GM21447 (cell line): ENCODE measurements around the gene LBX2.

Experiments
- ATAC-seq: cut with Tn5 transposase; IDR thresholded peaks from one replicate; pipeline ENCODE4 v1.9.1; 2021; ENCODE audit not compliant: unreplicated experiment

Gene LBX2

GRCh38 chr2:74526649-74527230 is 27.3 kb upstream of the LBX2 start:
- ATAC-seq = no peak

- ATAC-seq = no peak
These were observed 26.6 kb upstream of the LBX2 start, which contains the start of gene DQX1 for GRCh38 chr2:74525717-74526648. Gene DQX1 (minus strand): TSS chr2:74526231. CDS start chr2:74525729, 502 bp downstream.

GRCh38 chr2:74524955-74525716 is 25.7 kb upstream of the LBX2 start:
- no peak for ATAC-seq

GRCh38 chr2:74524005-74524404 is 24.6 kb upstream of the LBX2 start:
- ATAC-seq = no peak

GRCh38 chr2:74522516-74522915 is 23.1 kb upstream of the LBX2 start:
- ATAC-seq = no peak

DNA sequence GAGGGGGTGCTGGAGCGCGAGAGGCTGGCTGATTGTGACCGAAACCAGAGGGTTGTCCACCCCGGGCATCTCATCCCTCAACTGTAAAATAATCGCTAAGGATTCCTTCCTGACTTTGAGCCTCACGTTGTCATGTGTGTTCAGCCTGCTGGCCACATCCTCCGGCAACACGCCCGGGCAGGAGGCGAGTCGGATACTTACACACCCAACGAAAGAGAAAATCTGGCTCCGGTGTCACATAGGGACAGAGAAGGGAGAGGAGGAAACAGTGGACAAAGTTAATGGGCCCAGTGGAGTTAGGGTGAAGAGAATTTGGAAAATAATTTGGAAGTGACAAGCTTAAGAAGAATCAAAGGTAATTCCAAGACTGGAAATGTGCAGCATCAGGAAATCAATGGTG is 17.2 kb upstream of the LBX2 start:
- ATAC-seq = no peak

GRCh38 chr2:74515981-74516633 is 16.7 kb upstream of the LBX2 start:
- no peak for ATAC-seq

DNA sequence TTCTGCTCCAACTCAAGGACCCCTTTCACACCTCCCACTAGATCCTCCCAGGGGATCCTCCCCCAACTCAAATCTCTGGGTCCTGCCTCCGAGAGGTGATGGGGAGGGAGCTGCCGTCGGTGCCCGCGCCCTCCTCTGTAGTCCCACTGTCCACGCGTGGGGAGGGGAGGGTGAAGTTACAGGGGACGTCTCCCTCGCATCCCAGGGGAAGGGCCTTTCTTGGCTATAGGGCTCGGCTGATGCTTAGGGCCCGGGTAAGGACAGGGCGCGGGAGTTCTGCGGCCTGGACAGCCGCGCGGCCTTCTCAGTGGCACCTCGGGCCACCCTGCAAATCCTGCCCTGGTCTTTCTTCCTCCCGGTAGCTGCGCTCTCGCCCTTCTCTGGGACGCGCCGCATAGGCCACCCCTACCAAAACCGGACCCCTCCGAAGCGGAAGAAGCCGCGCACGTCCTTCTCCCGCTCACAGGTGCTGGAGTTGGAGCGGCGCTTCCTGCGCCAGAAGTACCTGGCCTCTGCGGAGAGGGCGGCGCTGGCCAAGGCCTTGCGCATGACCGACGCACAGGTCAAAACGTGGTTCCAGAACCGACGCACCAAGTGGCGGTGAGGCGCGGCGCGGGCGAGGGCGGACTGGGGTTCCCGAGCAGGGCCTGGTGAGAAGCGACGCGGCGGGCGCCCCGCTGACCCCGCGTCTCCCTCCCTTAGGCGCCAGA is 16.0 kb upstream of the LBX2 start:
- no peak for ATAC-seq

DNA sequence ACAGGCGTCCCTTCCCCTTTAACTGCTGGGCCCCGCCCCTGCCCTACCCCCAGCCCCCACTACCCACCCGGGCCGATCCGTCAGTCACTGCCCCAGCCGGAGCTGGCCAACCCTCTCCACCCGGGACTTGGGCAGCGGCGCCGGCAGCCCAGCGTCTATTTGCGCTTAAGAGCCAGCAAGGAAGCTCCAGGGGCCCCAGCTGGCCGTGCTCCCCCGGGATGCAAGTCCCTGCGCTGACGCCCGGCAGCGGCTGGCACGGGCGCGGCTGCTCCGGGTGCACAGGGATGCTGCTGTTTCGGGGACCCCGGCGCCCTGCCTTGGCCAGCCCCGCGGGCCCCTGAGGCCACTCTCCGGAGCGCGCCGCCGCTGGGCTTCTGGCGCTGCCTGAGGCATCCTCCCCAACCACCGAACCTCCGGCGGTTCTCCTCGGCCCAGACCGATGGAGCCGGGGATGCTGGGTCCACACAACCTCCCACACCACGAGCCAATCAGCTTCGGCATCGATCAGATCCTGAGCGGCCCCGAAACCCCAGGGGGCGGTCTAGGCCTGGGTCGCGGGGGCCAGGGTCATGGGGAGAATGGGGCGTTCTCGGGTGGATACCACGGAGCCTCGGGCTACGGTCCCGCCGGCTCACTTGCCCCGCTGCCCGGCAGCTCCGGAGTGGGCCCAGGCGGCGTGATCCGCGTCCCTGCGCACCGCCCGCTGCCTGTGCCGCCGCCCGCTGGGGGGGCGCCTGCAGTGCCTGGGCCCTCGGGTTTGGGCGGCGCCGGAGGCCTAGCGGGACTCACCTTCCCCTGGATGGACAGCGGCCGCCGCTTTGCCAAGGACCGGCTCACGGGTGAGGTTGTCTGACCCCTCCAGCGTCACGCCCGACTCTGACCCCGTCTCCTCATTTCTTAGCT is 15.2 kb upstream of the LBX2 start, which contains the start of gene TLX2:
Gene TLX2 (plus strand): TSS at position 83 of the 903 bp plus-strand sequence. CDS start 357 bp downstream, at position 440.
- ATAC-seq = no peak

GRCh38 chr2:74513605-74514367 is 14.4 kb upstream of the LBX2 start:
- no peak for ATAC-seq

GRCh38 chr2:74512744-74513604 is 13.6 kb upstream of the LBX2 start:
- ATAC-seq = no peak

DNA sequence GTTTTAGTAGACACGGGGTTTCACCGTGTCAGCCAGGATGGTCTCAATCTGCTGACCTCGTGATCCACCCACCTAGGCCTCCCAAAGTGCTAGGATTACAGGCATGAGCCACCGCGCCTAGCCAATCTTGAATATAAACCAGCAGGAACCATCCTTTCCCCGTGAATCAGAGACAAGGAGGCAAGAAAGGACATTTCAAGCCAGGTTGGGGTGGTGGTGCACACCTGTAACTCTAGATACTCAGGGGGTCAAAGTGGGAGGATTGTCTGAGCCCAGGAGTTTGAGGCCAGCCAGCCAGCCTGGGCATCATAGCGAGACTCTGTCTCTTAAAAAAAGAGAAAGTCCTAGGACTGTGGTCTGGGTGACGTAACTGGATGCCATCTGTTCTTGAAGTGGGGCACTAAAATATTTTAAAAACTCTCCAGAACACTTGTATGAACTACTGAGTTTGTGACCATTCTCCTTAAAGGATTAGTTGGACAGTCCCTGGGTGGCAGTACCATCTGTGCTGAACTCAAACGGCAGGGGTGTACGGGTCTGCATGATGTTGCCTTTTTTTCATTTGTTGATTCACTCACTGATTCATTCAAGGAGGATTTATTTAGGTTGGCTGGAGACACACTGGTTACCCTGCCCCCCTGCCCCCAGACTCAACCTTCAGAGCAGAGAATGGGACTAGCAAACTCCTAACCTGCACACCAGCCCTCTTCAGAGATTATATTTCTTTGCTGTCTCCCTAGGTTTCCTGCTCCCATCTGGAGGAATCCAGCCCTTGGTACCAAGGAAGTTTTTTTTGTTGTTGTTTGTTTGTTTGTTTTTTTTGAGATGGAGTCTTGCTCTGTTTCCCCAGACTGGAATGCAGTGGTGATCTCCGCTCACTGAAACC is 11.9 kb upstream of the LBX2 start:
- no peak for ATAC-seq

DNA sequence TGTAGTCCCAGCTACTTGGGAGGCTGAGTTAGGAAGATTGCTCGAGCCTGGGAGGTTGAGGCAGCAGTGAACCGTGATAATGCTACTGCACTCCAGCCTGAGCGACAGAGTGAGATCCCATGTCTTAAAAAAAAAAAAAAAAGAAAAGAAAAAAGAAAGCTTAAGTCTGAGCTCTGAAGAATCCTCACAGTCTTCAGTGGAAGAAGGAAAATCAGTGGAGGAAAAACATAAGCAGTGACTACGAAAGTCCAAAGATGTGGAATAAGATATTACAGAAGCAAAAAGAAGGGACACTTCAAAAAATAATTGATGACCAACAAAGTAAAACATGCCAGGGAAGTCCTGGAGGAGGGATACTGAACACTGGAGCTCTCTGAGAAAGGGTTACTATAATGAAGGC is 10.9 kb upstream of the LBX2 start:
- ATAC-seq = no peak

- no peak for ATAC-seq
These were observed 8.6 kb upstream of the LBX2 start for GRCh38 chr2:74507926-74508520.

DNA sequence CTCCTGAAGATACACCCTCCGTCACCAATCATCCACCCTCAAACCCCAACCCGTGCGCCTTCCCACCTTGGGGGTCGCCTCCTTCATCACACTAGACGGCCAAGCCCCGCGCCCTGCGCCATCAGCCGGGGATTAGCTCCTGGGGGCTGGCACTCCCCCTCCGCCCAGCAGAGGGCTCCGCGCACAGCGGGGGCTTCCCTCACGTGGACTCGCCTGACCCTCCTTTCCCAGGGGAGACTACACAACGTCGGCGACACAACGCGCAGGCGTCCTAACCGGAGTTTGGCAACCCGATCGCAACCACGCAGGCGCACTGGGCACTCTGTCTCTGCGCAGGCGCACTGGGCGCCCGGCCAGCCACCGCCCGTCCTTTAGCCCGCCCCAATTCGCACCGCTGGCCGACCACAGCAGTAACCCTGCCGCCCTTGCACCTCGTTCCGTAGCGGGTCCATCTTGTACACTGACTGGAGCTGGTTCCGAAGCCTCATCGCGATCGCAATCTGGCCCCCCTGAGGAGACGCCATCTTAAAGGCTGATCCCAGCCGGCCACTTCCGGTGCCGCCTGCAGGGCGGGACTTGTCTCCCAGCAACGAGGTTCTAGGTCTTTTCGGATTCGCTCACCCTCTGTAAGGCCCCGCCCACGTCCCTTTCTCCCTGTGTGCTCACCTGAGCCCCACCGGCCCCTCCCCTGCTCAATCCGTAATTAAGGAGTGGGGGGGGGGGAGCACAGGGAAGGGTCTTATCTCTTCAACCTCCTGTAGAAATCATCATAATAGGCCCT is 7.9 kb upstream of the LBX2 start, which contains the start of gene PCGF1:
Gene PCGF1 (minus strand): TSS at position 551 of the 781 bp plus-strand sequence. CDS start 27 bp downstream, at position 524.
- ATAC-seq = peak; percentile 91
